Karpas-422 (cell line): ENCODE results near the gene CXCL6. TPM values are rescaled to one million over a fixed set of nuclear protein-coding genes. Genes with fewer than 3 reads are reported as not detected.

Experiments used
- DNase-seq: peaks from one replicate; pipeline ENCODE4 v3.0.0-alpha.2; 2015
- H2AFZ ChIP-seq: fragments of 200-600 bp; sonication (generic); 2 replicates; pipeline ENCODE4 v1.6.1; 2014; ENCODE audit warnings: antibody characterized with exemption, low read length, mixed read lengths
- H3K27ac ChIP-seq: fragments of 200-600 bp; sonication (generic); 2 replicates; pipeline ENCODE4 v1.5.1; 2014; ENCODE audit warnings: mild to moderate bottlenecking, low read length, moderate library complexity
- H3K27me3 ChIP-seq: fragments of 200-600 bp; sonication (generic); 2 replicates; pipeline ENCODE4 v1.6.1; 2014; ENCODE audit warnings: low read length, mixed read lengths
- H3K36me3 ChIP-seq: fragments of 200-600 bp; sonication (generic); 2 replicates; pipeline ENCODE4 v1.6.1; 2014; ENCODE audit warnings: low read length, mixed read lengths; ENCODE audit not compliant: insufficient read depth
- H3K4me1 ChIP-seq: fragments of 200-600 bp; sonication (generic); 2 replicates; pipeline ENCODE4 v1.6.1; 2014; ENCODE audit warnings: mild to moderate bottlenecking, low read length, mixed read lengths
- H3K4me2 ChIP-seq: fragments of 200-600 bp; sonication (generic); 2 replicates; pipeline ENCODE4 v1.6.1; 2014; ENCODE audit warnings: low read length, low read depth, mild to moderate bottlenecking; ENCODE audit not compliant: poor library complexity, severe bottlenecking
- H3K4me3 ChIP-seq: fragments of 200-600 bp; sonication (generic); 2 replicates; pipeline ENCODE4 v1.5.1; 2014; ENCODE audit warnings: mild to moderate bottlenecking, antibody characterized with exemption, low read length, mixed read lengths
- H3K79me2 ChIP-seq: fragments of 200-600 bp; sonication (generic); 2 replicates; pipeline ENCODE4 v1.6.1; 2014; ENCODE audit warnings: mild to moderate bottlenecking, low read length, mixed read lengths
- H3K9ac ChIP-seq: fragments of 200-600 bp; sonication (generic); 2 replicates; pipeline ENCODE4 v1.6.0; 2014; ENCODE audit warnings: low read length
- H3K9me2 ChIP-seq: fragments of 200-600 bp; sonication (generic), shearing (Covaris generic); replicated peaks from 2 replicates; pipeline ENCODE4 v1.6.0; 2014; ENCODE audit warnings: mild to moderate bottlenecking, low read length, moderate library complexity; ENCODE audit not compliant: insufficient read depth
- H3K9me3 ChIP-seq: fragments of 300-700, 200-600 bp; sonication (generic); 2 replicates; pipeline ENCODE4 v1.6.1; 2014; ENCODE audit warnings: low read length, mixed read lengths
- H4K20me1 ChIP-seq: fragments of 200-600 bp; sonication (generic); 2 replicates; pipeline ENCODE4 v1.6.1; 2014; ENCODE audit warnings: mild to moderate bottlenecking, antibody characterized with exemption, low read length, low read depth; ENCODE audit not compliant: insufficient read depth
- total RNA-seq: library from RNA; depleted of rRNA; stranded (reverse); fragments of >200 nt; shearing (Covaris generic); gene quantifications from 2 replicates; pipeline ENCODE4 v1.2.3, GENCODE V29; 2014; ENCODE audit warnings: low replicate concordance

CXCL6 gene
- total RNA-seq, 1 experiment from 2014 or later = not detected

GRCh38 chr4:73864961-73865360, 28.5 kb downstream of the CXCL6 start:
- Histone ChIP-seq H3K4me2 (no peak overlapping the region), H2AFZ (no peak overlapping the region), H3K79me2 (no peaks in the 10 kb centered on the region)

GRCh38 chr4:73865431-73866096, 29.1 kb downstream of the CXCL6 start:
- H3K36me3 ChIP-seq = no peaks in the 10 kb centered on the region
- H3K27ac ChIP-seq = no peak overlapping the region
- no peaks in the 10 kb centered on the region for H3K9me3 ChIP-seq
- H3K4me3 ChIP-seq = no peak overlapping the region
- no peak overlapping the region for H2AFZ ChIP-seq
- no peaks in the 10 kb centered on the region for H3K79me2 ChIP-seq
- H3K4me2 ChIP-seq = no peak overlapping the region
- DNase-seq = no peak
- H3K9me2 ChIP-seq = no peaks in the 10 kb centered on the region
- H3K9ac ChIP-seq = no peak overlapping the region
- H3K27me3 ChIP-seq = no peaks in the 10 kb centered on the region
- no peaks in the 10 kb centered on the region for H3K4me1 ChIP-seq
- no peaks in the 10 kb centered on the region for H4K20me1 ChIP-seq

More at GRCh38 chr4:73864961-73865360, 28.5 kb downstream of the CXCL6 start:
- Histone ChIP-seq H4K20me1 (no peaks in the 10 kb centered on the region), H3K9me3 (no peaks in the 10 kb centered on the region), H3K4me1 (no peaks in the 10 kb centered on the region), H3K27ac (no peak overlapping the region), H3K9me2 (no peaks in the 10 kb centered on the region), H3K4me3 (no peak overlapping the region), H3K27me3 (no peaks in the 10 kb centered on the region), H3K9ac (no peak overlapping the region), H3K36me3 (no peaks in the 10 kb centered on the region)
- DNase-seq = no peak

GRCh38 chr4:73866246-73866645, 29.8 kb downstream of the CXCL6 start:
- no peaks in the 10 kb centered on the region for H3K36me3 ChIP-seq
- DNase-seq = no peak
- no peak overlapping the region for H2AFZ ChIP-seq
- H3K79me2 ChIP-seq = no peaks in the 10 kb centered on the region
- H4K20me1 ChIP-seq = no peaks in the 10 kb centered on the region
- H3K9ac ChIP-seq = no peak overlapping the region
- no peak overlapping the region for H3K27ac ChIP-seq
- no peaks in the 10 kb centered on the region for H3K9me2 ChIP-seq
- no peaks in the 10 kb centered on the region for H3K27me3 ChIP-seq
- no peak overlapping the region for H3K4me3 ChIP-seq
- no peaks in the 10 kb centered on the region for H3K9me3 ChIP-seq
- no peak overlapping the region for H3K4me2 ChIP-seq
- H3K4me1 ChIP-seq = no peaks in the 10 kb centered on the region

DNA sequence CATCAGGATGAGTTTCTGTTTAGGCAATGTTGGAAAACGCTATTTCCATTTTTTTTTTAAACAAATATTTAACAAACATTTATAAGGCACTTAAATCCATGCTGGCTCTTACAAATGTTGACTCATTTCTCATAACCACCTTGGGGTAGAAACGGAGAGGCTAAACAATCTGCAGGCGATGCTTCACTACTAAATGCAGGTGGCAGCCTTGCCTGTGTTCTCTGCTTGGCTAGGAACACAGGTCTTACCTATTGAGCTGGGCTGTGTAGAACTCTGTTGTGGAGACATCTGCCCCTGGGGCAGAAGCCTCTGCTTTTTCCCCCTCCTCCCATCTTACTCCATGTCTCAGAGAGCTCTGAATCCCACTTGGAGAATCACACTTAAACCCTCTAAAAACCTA, 31.3 kb downstream of the CXCL6 start:
- Histone ChIP-seq H3K4me1 (no peaks in the 10 kb centered on the region), H3K36me3 (no peaks in the 10 kb centered on the region), H3K9me3 (no peaks in the 10 kb centered on the region), H3K79me2 (no peaks in the 10 kb centered on the region), H3K4me3 (no peak overlapping the region), H3K27me3 (no peaks in the 10 kb centered on the region), H3K9ac (no peak overlapping the region), H3K9me2 (no peaks in the 10 kb centered on the region), H3K27ac (no peak overlapping the region), H4K20me1 (no peaks in the 10 kb centered on the region), H2AFZ (no peak overlapping the region), H3K4me2 (no peak overlapping the region)
- DNase-seq = no peak

- no peak for DNase-seq
- no peaks in the 10 kb centered on the region for H3K36me3 ChIP-seq
- H3K79me2 ChIP-seq = no peaks in the 10 kb centered on the region
- no peak overlapping the region for H3K9ac ChIP-seq
- no peaks in the 10 kb centered on the region for H3K4me1 ChIP-seq
- no peak overlapping the region for H3K4me2 ChIP-seq
- H3K27me3 ChIP-seq = no peaks in the 10 kb centered on the region
- H3K4me3 ChIP-seq = no peak overlapping the region
- no peak overlapping the region for H3K27ac ChIP-seq
- no peaks in the 10 kb centered on the region for H3K9me2 ChIP-seq
- no peak overlapping the region for H2AFZ ChIP-seq
- H4K20me1 ChIP-seq = no peaks in the 10 kb centered on the region
- no peaks in the 10 kb centered on the region for H3K9me3 ChIP-seq
Observed at GRCh38 chr4:73868206-73869129, 32.0 kb downstream of the CXCL6 start.

- no peaks in the 10 kb centered on the region for H3K9me3 ChIP-seq
- no peaks in the 10 kb centered on the region for H3K9me2 ChIP-seq
- H3K27me3 ChIP-seq = no peaks in the 10 kb centered on the region
- no peak within 1 kb of the TSS for H2AFZ ChIP-seq
- no peaks in the 10 kb centered on the region for H3K4me1 ChIP-seq
- no peak within 1 kb of the TSS for H3K4me3 ChIP-seq
- no peaks in the 10 kb centered on the region for H4K20me1 ChIP-seq
- H3K9ac ChIP-seq = no peak within 1 kb of the TSS
- no peak within 1 kb of the TSS for H3K27ac ChIP-seq
- no peaks in the 10 kb centered on the region for H3K79me2 ChIP-seq
- no peak within 1 kb of the TSS for H3K4me2 ChIP-seq
- H3K36me3 ChIP-seq = no peaks in the 10 kb centered on the region
- no peak for DNase-seq
Observed at GRCh38 chr4:73869130-73870055, 32.9 kb downstream of the CXCL6 start, which contains the start of gene CXCL1. CXCL1 (plus strand) TSS chr4:73869393; CDS start chr4:73869471, 78 bp downstream.

- no peaks in the 10 kb centered on the region for H3K9me3 ChIP-seq
- H3K9me2 ChIP-seq = no peaks in the 10 kb centered on the region
- H3K4me2 ChIP-seq = no peak overlapping the region
- no peak overlapping the region for H2AFZ ChIP-seq
- H3K9ac ChIP-seq = no peak overlapping the region
- H3K36me3 ChIP-seq = no peaks in the 10 kb centered on the region
- H3K27ac ChIP-seq = no peak overlapping the region
- H4K20me1 ChIP-seq = no peaks in the 10 kb centered on the region
- H3K4me3 ChIP-seq = no peak overlapping the region
- DNase-seq = no peak
- H3K4me1 ChIP-seq = no peaks in the 10 kb centered on the region
- H3K79me2 ChIP-seq = no peaks in the 10 kb centered on the region
- H3K27me3 ChIP-seq = no peaks in the 10 kb centered on the region
Observed at GRCh38 chr4:73870260-73870659, 33.8 kb downstream of the CXCL6 start.
